GM12891 (cell line): ENCODE results near the gene SHANK3.

Source experiments
- PAX5 ChIP-seq: IDR thresholded peaks from 2 replicates; pipeline ENCODE4 v1.6.1; 2011; ENCODE audit warnings: low read length, moderate library complexity, mild to moderate bottlenecking; ENCODE audit not compliant: insufficient read depth, severe bottlenecking
- POLR2A ChIP-seq: IDR thresholded peaks from 2 replicates; pipeline ENCODE4 v1.6.1; 2011; ENCODE audit warnings: low read depth, low read length, control low read depth
- POLR2AphosphoS5 ChIP-seq: IDR thresholded peaks from 2 replicates; pipeline ENCODE4 v1.6.1; 2011; ENCODE audit warnings: low read depth, low read length, control low read depth
- POU2F2 ChIP-seq: IDR thresholded peaks from 2 replicates; pipeline ENCODE4 v1.6.1; 2011; ENCODE audit warnings: low read depth, mild to moderate bottlenecking, control low read depth, low read length, moderate library complexity
- SPI1 ChIP-seq: IDR thresholded peaks from 2 replicates; pipeline ENCODE4 v1.6.1; 2011; ENCODE audit warnings: low read depth, low read length, control low read depth
- TAF1 ChIP-seq: IDR thresholded peaks from 2 replicates; pipeline ENCODE4 v1.6.1; 2011; ENCODE audit warnings: low read depth, low read length, control low read depth

DNA sequence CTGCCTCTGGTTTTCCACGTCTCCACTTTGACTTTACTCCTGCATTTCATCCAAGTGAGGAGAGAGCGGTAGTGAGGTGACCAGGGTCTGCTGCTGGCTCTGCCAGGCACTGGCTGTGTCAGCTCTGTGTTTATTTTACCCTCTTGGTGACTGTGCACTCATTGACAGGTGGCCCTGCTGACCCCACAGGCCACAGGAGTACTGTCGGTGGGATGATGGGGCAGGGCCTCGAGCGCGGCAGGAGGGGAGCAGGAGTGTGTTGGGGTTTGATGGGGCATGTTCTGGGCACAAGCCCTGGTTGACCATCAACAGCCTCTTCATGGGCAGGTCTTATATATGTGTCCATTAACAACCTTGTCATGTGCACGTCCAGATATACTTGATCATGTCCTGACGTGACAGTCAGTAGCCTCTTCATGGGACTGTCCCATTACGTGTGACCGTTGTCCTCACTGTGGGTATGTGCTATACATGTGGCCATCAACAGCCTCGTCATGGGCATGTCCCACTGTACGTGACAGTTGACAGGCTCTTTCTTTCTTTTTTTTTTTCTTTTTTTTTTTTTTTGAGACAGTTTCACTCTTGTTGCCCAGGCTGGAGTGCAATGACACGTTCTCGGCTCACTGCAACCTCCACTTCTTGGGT lies 34.0 kb downstream of the SHANK3 start:
- no peak for TF ChIP-seq POLR2A
- TF ChIP-seq POLR2AphosphoS5, result no peak
- no peak for TF ChIP-seq PAX5
- no peak for TF ChIP-seq TAF1
- no peak for TF ChIP-seq SPI1
- TF ChIP-seq POU2F2, result no peak
